Upper lobe of right lung (tissue), 1 donor: ENCODE measurements around the gene FARP1. TPM values are rescaled to one million over a fixed set of nuclear protein-coding genes. Genes with fewer than 3 reads are reported as not detected.

Source experiments
- ATAC-seq: fragments of 200-7000 bp; cut with Tn5 transposase; one replicate; pipeline ENCODE4 v1.9.1; 2020; ENCODE audit warnings: mild to moderate bottlenecking, moderate library complexity
- DNase-seq: peaks from one replicate; pipeline ENCODE4 v3.0.0-alpha.2; 2020
- H3K27ac ChIP-seq: fragments of 200-600 bp; one replicate; pipeline ENCODE4 v1.8.0; 2022
- H3K27me3 ChIP-seq: fragments of 200-600 bp; one replicate; pipeline ENCODE4 v1.8.0; 2022; ENCODE audit warnings: mild to moderate bottlenecking
- H3K36me3 ChIP-seq: fragments of 200-600 bp; one replicate; pipeline ENCODE4 v1.8.0; 2022
- H3K4me1 ChIP-seq: fragments of 200-600 bp; one replicate; pipeline ENCODE4 v1.8.0; 2022
- H3K4me3 ChIP-seq: fragments of 200-600 bp; one replicate; pipeline ENCODE4 v1.8.0; 2022; ENCODE audit warnings: mild to moderate bottlenecking
- H3K9me3 ChIP-seq: fragments of 200-600 bp; one replicate; pipeline ENCODE4 v1.8.0; 2022
- intact Hi-C: fragments of 100-400 bp; cut with DNase I; formaldehyde crosslinking; loops from one replicate; pipeline ENCODE4 v1.11.0; 2022
- total RNA-seq: library from RNA; stranded (reverse); fragmentation: NEBNext Ultra II Directional; extraction: Animal tissue kit (Norgen Biotek cat#: 25700); gene quantifications from one replicate; pipeline ENCODE4 v1.2.1, GENCODE V29; 2021
- TF ChIP-seq, protein P1 (sequence below): fragments of 200-600 bp; IDR thresholded peaks from one replicate; pipeline ENCODE4 v1.8.0; 2022; ENCODE audit warnings: antibody characterized with exemption
- donor health status: DM: no; HTN: yes; CAD: no; lungs with severe emphysema.

FARP1 gene
- total RNA-seq, 1 donor from 2014 or later, result 95.9 TPM

DNA sequence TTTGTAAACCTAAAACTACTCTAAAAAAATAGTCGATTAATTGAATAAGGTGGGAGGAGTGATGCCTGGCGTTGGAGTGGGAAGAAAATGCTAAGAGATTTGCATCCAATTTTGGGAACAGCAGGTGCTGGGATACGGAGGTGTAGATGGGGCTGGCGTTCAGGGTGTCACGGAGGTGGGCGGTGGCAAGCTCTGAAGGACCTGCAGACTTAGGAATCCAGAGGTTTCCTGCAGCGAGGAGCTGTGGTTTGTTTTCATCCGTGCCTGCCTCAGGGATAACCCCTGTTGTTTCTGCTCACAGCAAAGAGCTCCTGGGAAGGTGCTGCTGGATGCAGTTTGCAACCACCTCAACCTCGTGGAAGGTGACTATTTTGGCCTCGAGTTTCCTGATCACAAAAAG lies 200.6 kb downstream of the FARP1 start:
- Histone ChIP-seq H3K36me3 (no peaks in the 10 kb centered on the region), H3K4me1 (no peaks in the 10 kb centered on the region), H3K9me3 (no peaks in the 10 kb centered on the region), H3K27ac (no peak overlapping the region), H3K4me3 (no peak overlapping the region), H3K27me3 (no peaks in the 10 kb centered on the region)
- TF ChIP-seq, protein P1, sequence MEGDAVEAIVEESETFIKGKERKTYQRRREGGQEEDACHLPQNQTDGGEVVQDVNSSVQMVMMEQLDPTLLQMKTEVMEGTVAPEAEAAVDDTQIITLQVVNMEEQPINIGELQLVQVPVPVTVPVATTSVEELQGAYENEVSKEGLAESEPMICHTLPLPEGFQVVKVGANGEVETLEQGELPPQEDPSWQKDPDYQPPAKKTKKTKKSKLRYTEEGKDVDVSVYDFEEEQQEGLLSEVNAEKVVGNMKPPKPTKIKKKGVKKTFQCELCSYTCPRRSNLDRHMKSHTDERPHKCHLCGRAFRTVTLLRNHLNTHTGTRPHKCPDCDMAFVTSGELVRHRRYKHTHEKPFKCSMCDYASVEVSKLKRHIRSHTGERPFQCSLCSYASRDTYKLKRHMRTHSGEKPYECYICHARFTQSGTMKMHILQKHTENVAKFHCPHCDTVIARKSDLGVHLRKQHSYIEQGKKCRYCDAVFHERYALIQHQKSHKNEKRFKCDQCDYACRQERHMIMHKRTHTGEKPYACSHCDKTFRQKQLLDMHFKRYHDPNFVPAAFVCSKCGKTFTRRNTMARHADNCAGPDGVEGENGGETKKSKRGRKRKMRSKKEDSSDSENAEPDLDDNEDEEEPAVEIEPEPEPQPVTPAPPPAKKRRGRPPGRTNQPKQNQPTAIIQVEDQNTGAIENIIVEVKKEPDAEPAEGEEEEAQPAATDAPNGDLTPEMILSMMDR, result no peak
- intact Hi-C loops, result no loop called here
- ATAC-seq (no peak), DNase-seq (no peak)

DNA sequence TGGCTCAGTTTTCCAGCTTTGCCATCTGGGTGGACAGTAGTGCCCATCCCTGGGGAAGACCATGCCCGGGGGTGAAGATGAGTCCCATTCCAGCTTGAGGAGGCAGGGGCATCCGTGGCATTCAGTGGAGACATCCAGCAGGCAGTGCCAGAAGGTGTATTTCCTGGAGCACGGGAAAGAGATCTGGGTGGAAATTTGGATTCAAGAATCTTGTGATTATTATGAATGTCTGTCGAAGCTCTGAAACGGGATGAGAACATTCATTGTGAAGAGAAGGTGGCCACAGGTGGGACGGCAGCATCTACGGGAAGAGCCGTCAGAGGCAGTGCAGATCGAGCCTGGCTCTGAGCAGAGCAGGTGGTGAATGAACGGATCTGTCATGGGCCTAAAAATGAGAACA lies 201.5 kb downstream of the FARP1 start:
- DNase-seq (no peak), ATAC-seq (no peak)
- H3K4me1 ChIP-seq, result no peaks in the 10 kb centered on the region
- intact Hi-C loops, result no loop called here
- no peak overlapping the region for H3K4me3 ChIP-seq
- no peaks in the 10 kb centered on the region for H3K36me3 ChIP-seq
- no peaks in the 10 kb centered on the region for H3K27me3 ChIP-seq
- TF ChIP-seq, protein P1, result no peak
- H3K27ac ChIP-seq, result no peak overlapping the region
- no peaks in the 10 kb centered on the region for H3K9me3 ChIP-seq

DNA sequence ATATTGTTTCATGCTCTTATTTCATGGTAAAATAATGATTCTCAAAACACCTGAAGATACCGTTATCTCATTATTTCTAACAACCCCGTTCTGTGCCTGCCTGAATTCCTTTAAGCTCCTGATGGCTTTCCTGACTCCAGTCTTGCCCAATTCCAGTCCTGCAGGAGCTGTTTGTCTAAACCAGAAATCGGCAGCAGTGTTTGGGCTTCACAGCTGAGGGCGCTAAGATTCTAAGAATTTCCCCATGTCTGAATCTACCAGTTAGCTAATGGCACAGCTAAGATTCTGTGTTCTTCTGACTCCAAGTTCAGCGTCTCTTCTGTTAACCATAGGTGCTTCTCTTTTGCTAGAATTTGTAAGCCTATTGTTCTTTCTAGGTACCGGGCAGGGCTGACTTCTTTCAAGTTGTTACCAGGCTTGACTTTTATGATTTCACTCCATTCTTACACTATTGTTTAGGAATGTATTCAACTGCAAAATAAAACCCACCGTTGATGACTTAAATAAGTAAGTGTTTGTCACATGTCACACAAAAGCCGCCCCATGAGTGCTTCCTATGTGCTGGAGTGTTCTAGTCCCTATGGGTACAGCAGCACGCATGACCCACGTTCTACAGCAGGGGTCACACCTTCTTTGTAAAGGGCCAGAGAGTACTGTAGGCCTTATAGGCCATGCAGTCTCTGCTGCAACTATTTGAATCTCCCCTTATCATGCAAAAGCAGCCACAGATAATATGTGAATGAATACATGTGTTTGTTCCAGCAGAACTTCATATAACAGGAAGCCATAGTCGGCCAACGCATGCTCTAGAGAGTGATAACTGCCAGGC lies 202.4 kb downstream of the FARP1 start:
- H3K4me3 ChIP-seq, result no peak overlapping the region
- TF ChIP-seq, protein P1, result no peak
- DNase-seq (no peak), ATAC-seq (peak; percentile 45)
- intact Hi-C loops, result no loop called here
- H3K36me3 ChIP-seq, result no peaks in the 10 kb centered on the region
- no peak overlapping the region for H3K27ac ChIP-seq
- H3K27me3 ChIP-seq, result no peaks in the 10 kb centered on the region
- no peaks in the 10 kb centered on the region for H3K9me3 ChIP-seq
- H3K4me1 ChIP-seq, result no peaks in the 10 kb centered on the region

DNA sequence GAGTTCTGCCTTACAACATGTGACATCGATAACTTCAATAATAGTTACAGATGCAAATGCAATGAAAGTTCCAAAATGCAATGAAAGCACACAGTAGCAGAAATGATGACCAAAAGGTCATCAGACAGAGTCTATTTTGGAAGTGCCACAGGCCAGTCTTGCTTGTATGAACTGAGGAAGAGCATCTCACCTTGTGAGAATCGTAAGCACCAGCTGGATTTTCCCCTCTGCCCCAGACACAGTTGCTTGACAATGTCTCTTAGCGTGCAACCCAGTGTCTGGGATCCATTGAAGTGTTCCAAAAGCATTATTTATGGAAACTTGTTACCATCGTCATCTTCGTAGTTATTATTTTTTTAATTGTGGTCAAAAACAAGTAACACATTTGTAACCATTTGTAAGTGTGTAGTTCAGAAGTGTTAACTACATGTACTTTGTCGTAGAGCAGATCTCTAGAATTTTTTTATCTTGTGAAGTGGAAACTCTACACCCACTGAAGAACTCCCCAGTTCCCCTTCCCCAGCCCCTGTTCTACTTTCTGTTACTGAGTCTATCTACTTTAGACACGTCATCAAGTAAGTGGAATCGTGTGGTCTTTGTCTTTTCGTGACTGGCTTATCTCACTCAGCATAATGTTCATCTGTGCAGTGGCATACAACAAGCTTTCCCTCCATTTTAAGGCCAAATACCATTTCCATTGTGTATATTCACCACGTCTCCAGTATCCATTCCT lies 204.2 kb downstream of the FARP1 start:
- Histone ChIP-seq H3K9me3 (no peaks in the 10 kb centered on the region), H3K27me3 (no peaks in the 10 kb centered on the region), H3K4me1 (no peaks in the 10 kb centered on the region), H3K36me3 (no peaks in the 10 kb centered on the region), H3K4me3 (no peak overlapping the region), H3K27ac (no peak overlapping the region)
- intact Hi-C loops, result no loop called here
- ATAC-seq (no peak), DNase-seq (no peak)
- TF ChIP-seq, protein P1, result no peak

DNA sequence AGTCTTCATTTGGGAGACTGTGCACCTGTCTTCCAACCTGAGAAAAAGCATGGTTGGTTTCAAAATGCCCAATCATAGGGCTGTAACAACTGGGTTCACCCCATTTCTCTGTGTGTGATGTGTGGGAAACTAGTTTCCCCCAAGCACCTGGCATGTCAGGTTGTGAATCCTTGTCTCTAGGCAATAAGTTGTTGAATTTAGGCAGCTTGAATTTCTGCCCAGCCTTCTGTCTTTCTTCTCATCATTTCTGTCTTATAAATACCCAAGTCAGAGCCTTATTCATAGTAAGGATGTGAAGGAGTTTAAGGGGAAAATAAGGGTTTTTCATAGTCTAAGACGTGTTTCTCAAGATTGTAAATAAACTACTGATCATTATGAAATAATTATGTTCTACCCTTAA lies 204.9 kb downstream of the FARP1 start:
- Histone ChIP-seq H3K27ac (no peak overlapping the region), H3K27me3 (no peaks in the 10 kb centered on the region), H3K4me1 (no peaks in the 10 kb centered on the region), H3K4me3 (no peak overlapping the region), H3K36me3 (no peaks in the 10 kb centered on the region), H3K9me3 (no peaks in the 10 kb centered on the region)
- intact Hi-C loops, result no loop called here
- TF ChIP-seq, protein P1, result no peak
- DNase-seq (no peak), ATAC-seq (no peak)
